A673 (cell line): ENCODE results near the gene EIF1AD. TPM values are rescaled to one million over a fixed set of nuclear protein-coding genes. Genes with fewer than 3 reads are reported as not detected.
A peak's percentile ranks its signal among the peaks of the same experiment; 100 is the strongest.

Experiments
- BruUV-seq: library from RNA; stranded (reverse); fragments of 400-500 nt; replicated peaks from 2 replicates; lab custom pipeline; 2021; lab: Mats Ljungman, UMichigan
- CTCF ChIA-PET: fragments of 300-600 bp; sonication (Branson Sonifier 250); formaldehyde crosslinking; loops from one replicate; lab custom pipeline; 2022; ENCODE audit warnings: antibody characterized with exemption; lab: Charles Lee
- POLR2A ChIA-PET: fragments of 300-600 bp; sonication (Branson Sonifier 250); formaldehyde crosslinking; loops from one replicate; lab custom pipeline; 2022; ENCODE audit warnings: antibody characterized with exemption; ENCODE audit not compliant: low non-redundant PET; lab: Charles Lee
- DNase-seq: peaks from one replicate; pipeline ENCODE4 v3.0.0-alpha.2; 2015; ENCODE audit warnings: low spot score
- H3K27ac ChIP-seq: fragments of 200-600 bp; sonication (generic); 2 replicates; pipeline ENCODE4 v1.5.1; 2016; ENCODE audit warnings: mixed run types, low read depth, mild to moderate bottlenecking, mixed read lengths, antibody characterized with exemption, low read length; ENCODE audit not compliant: poor library complexity, severe bottlenecking
- H3K27me3 ChIP-seq: fragments of 200-600 bp; sonication (generic); replicated peaks from 2 replicates; pipeline ENCODE4 v1.6.1; 2017; ENCODE audit warnings: mixed run types, low read depth, mild to moderate bottlenecking, mixed read lengths, antibody characterized with exemption, low read length; ENCODE audit not compliant: insufficient read depth, poor library complexity
- H3K36me3 ChIP-seq: fragments of 200-600 bp; sonication (generic); 2 replicates; pipeline ENCODE4 v1.6.1; 2016; ENCODE audit warnings: mixed run types, mild to moderate bottlenecking, mixed read lengths, antibody characterized with exemption, low read length; ENCODE audit not compliant: insufficient read depth, poor library complexity, severe bottlenecking
- H3K4me1 ChIP-seq: fragments of 200-600 bp; sonication (generic); 2 replicates; pipeline ENCODE4 v1.6.1; 2017; ENCODE audit warnings: mixed run types, mild to moderate bottlenecking, mixed read lengths, antibody characterized with exemption, low read length; ENCODE audit not compliant: insufficient read depth, poor library complexity, severe bottlenecking
- H3K4me3 ChIP-seq: fragments of 200-600 bp; sonication (generic); 2 replicates; pipeline ENCODE4 v1.5.1; 2016; ENCODE audit warnings: low read depth, mixed run types, mild to moderate bottlenecking, mixed read lengths, low read length; ENCODE audit not compliant: poor library complexity, severe bottlenecking
- H3K9me3 ChIP-seq: fragments of 200-600 bp; sonication (generic); 2 replicates; pipeline ENCODE4 v1.6.1; 2016; ENCODE audit warnings: mixed run types, low read depth, mild to moderate bottlenecking, mixed read lengths, antibody characterized with exemption, low read length; ENCODE audit not compliant: poor library complexity, severe bottlenecking
- CTCF ChIP-seq: fragments of 300-800, 200-600 bp; sonication (generic); conservative IDR thresholded peaks from 2 replicates; pipeline ENCODE4 v1.5.1; 2017; ENCODE audit warnings: low read depth, mild to moderate bottlenecking, antibody characterized with exemption, low read length, moderate library complexity, mixed read lengths
- EZH2 ChIP-seq: fragments of 200-600 bp; sonication (generic); IDR thresholded peaks from 2 replicates; pipeline ENCODE4 v1.6.1; 2017; ENCODE audit warnings: borderline replicate concordance, low read depth, mild to moderate bottlenecking, mixed read lengths, antibody characterized with exemption, low read length; ENCODE audit not compliant: poor library complexity, severe bottlenecking
- intact Hi-C: fragments of 100-400 bp; cut with micrococcal nuclease; formaldehyde crosslinking; loops from one replicate; pipeline ENCODE4 v1.10.0; 2022; ENCODE audit not compliant: unreplicated experiment
- total RNA-seq: library from RNA; stranded (reverse); gene quantifications from 2 replicates; pipeline ENCODE4 v1.2.3, GENCODE V29; 2021

Gene EIF1AD
- total RNA-seq, 1 experiment from 2014 or later = 86.2 TPM

- CTCF ChIA-PET = interaction anchor here (0.7 kb wide), 2 partner anchors 211 to 342 kb away, joined by 8 to 13 read pairs; no protein-coding TSS in a partner anchor
- intact Hi-C loops = no loop called here
These were observed 13.0 kb upstream of the EIF1AD start for GRCh38 chr11:66014804-66015453.

GRCh38 chr11:66013762-66014100 is 11.8 kb upstream of the EIF1AD start:
- H3K27ac ChIP-seq = no peak overlapping the region
- no peak for DNase-seq
- no peaks in the 10 kb centered on the region for H3K27me3 ChIP-seq
- TF ChIP-seq EZH2 (no peak), CTCF (no peak)
- CTCF ChIA-PET = interaction anchor here (0.6 kb wide), 1 partner anchor 11 kb away, joined by 3 read pairs; no protein-coding TSS in a partner anchor
- no TSS peak for BruUV-seq
- H3K4me1 ChIP-seq = peaks cover 23% of the 10 kb centered on the region
- no peaks in the 10 kb centered on the region for H3K9me3 ChIP-seq
- intact Hi-C loops = no loop called here
- H3K36me3 ChIP-seq = no peaks in the 10 kb centered on the region
- no peak overlapping the region for H3K4me3 ChIP-seq
- POLR2A ChIA-PET = no interaction called here

More at GRCh38 chr11:66014804-66015453, 13.0 kb upstream of the EIF1AD start:
- TF ChIP-seq EZH2 = no peak
- no peak for TF ChIP-seq CTCF
- Histone ChIP-seq H3K27ac (peak overlapping the region; percentile 62), H3K27me3 (no peaks in the 10 kb centered on the region), H3K4me3 (no peak overlapping the region), H3K9me3 (no peaks in the 10 kb centered on the region), H3K4me1 (peaks cover 23% of the 10 kb centered on the region), H3K36me3 (no peaks in the 10 kb centered on the region)
- peak; percentile 40 for DNase-seq
- POLR2A ChIA-PET = no interaction called here
- no TSS peak for BruUV-seq

- TF ChIP-seq EZH2 (no peak), CTCF (no peak)
- H3K4me3 ChIP-seq = no peak overlapping the region
- intact Hi-C loops = no loop called here
- BruUV-seq = no TSS peak
- H3K27ac ChIP-seq = no peak overlapping the region
- CTCF ChIA-PET = interaction anchor here (0.6 kb wide), 1 partner anchor 11 kb away, joined by 3 read pairs; no protein-coding TSS in a partner anchor
- POLR2A ChIA-PET = interaction anchor here (0.7 kb wide), 1 partner anchor 1603 kb away, joined by 3 read pairs; no protein-coding TSS in a partner anchor
- no peaks in the 10 kb centered on the region for H3K9me3 ChIP-seq
- no peaks in the 10 kb centered on the region for H3K36me3 ChIP-seq
- H3K4me1 ChIP-seq = peaks cover 23% of the 10 kb centered on the region
- DNase-seq = no peak
- no peaks in the 10 kb centered on the region for H3K27me3 ChIP-seq
These were observed 11.2 kb upstream of the EIF1AD start for GRCh38 chr11:66012946-66013761.
